Stimulated activated CD4-positive, alpha-beta T cell treated with anti-CD3 and anti-CD28 coated beads, Interleukin-15, amount 100 ng/mL, for 1 hour (primary cell): Measurements from ENCODE around the gene C14orf93.
A peak's percentile ranks its signal among the peaks of the same experiment; 100 is the strongest.

Source experiments
- DNase-seq, 2 donors: peaks; one replicate each; pipeline ENCODE4 v3.0.0-alpha.2; 2020; ENCODE audit warnings: low read depth in 1 of 2, low spot score in 1 of 2

Gene C14orf93

GRCh38 chr14:23045419-23046357 is 35.7 kb upstream of the C14orf93 start:
- no peak for DNase-seq

GRCh38 chr14:23044840-23045239 is 34.9 kb upstream of the C14orf93 start:
- DNase-seq: no peak

GRCh38 chr14:23043754-23044153 is 33.8 kb upstream of the C14orf93 start:
- no peak for DNase-seq

- DNase-seq: no peak
Observed at GRCh38 chr14:23043145-23043544, 33.2 kb upstream of the C14orf93 start.

DNA sequence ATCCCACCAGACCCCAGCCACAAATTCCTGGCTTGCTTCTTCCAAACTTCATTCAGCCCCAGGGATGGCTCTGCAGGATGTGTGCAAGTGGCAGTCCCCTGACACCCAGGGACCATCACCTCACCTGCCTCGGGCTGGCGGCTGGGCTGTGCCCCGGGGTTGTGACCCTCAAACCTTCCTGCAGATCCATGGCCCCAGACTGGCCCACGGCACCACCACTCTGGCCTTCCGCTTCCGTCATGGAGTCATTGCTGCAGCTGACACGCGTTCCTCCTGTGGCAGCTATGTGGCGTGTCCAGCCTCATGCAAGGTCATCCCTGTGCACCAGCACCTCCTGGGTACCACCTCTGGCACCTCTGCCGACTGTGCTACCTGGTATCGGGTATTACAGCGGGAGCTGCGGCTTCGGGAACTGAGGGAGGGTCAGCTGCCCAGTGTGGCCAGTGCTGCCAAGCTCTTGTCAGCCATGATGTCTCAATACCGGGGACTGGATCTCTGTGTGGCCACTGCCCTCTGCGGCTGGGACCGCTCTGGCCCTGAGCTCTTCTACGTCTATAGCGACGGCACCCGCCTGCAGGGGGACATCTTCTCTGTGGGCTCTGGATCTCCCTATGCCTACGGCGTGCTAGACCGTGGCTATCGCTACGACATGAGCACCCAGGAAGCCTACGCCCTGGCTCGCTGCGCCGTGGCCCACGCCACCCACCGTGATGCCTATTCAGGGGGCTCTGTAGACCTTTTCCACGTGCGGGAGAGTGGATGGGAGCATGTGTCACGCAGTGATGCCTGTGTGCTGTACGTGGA is 32.4 kb upstream of the C14orf93 start, which contains the start of gene PSMB11:
PSMB11 (plus strand) TSS at position 51 of the 804 bp plus-strand sequence; CDS start at position 65, 14 bp downstream.
- no peak for DNase-seq

- no peak for DNase-seq
Observed at GRCh38 chr14:23041729-23042128, 31.8 kb upstream of the C14orf93 start.

- no peak for DNase-seq
Observed at GRCh38 chr14:23040100-23040499, 30.2 kb upstream of the C14orf93 start.

DNA sequence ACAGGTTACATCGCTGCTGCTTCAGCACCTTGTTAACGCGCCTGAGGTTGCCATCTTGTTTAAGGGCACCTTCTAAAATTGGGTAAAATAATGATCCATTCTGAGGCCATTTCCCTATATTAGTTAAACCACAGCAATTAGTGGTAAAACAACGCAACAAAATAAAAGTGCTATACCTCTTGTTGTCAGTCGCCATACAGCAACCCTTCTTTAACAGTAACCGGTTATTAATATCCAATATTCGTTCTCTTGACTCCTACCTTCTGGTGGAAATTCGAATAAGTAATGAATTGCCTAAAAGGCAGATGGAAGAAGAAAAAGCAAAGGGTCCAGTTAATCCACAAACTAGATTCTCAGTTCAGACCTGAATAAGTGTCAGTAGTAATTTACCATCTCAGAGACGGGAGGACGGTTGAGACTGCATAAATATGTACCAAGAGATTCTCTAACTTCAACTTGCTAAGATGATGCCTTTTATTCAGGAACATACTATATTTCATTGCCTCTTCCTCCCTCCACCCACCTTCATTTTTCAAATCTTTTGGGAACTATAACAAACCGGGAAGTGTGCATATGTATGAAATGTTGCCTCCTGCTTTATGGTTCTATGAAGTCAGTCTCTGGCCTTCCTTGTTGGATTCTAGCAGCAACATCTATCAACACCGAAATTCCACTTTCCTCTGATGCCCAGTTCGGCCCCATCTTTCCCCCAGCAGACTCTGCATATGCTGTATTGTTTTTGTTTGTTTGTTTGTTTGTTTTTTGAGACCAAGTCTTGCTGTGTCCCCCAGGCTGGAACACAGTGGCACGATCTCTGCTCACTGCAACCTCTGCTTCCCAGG is 25.6 kb upstream of the C14orf93 start:
- no peak for DNase-seq

DNA sequence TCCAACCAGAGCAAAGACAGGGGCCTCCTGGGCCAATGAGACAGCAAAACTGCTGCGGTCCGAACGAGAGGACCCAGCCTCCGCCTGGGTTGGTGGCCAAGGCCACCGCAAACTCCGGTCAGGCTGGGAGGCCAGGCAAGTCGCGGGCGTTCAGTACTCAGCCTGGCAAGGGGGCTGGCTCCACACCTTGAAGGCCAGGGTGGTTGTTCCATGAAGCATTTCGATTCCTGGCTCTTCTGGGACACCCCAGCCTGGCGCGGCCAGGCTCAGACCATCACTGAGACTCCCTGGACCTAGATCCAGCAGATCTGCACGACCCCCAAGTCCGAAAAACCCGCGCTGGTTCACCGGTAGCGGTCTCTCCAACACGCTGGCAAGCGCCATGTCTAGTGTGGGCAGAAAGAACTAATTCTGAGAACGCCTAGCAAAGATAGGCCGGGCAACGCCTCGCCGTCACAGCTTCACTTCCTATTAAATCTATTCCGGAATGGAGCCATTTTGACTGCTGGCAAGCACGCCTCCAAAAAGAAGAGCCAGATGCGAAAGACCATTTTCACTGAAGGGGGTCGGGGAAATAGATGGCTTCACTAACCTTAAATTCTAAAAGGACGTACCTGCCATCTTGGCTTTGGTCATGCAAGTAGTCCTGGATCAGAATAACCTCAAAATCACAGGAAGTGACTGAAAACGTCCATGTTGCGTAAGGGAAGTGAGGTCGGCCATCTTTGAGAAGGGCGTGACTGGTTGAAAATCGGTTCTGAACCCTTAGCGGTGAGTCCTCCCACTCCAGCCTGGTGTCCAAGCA is 24.8 kb upstream of the C14orf93 start, which contains the start of gene PSMB5:
PSMB5 (minus strand) TSS at position 403 of the 805 bp plus-strand sequence; CDS start at position 384, 19 bp downstream.
- peak; percentile 67 to 69 for DNase-seq

- no peak for DNase-seq
Observed at GRCh38 chr14:23033801-23034497, 24.0 kb upstream of the C14orf93 start.

DNA sequence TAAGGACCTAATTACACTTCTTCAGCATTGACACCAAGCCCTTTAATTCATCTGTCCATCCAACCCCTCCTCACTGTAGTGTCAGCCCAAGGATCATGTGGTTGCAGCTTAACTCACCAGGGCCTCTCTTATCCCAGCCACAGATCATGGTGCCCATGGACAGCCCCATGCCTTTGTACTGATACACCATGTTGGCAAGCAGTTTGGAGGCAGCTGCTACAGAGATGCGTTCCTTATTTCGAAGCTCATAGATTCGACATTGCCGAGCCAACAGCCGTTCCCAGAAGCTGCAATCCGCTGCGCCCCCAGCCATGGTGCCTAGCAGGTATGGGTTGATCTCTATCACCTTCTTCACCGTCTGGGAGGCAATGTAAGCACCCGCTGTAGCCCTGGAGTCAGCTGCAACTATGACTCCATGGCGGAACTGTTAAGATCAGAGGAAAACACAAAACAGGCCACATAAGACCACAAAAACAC is 23.3 kb upstream of the C14orf93 start:
- no peak for DNase-seq

GRCh38 chr14:23030936-23031335 is 21.0 kb upstream of the C14orf93 start:
- no peak for DNase-seq

- DNase-seq: no peak
Observed at GRCh38 chr14:23028799-23029198, 18.9 kb upstream of the C14orf93 start.

GRCh38 chr14:23025151-23025814 is 15.3 kb upstream of the C14orf93 start:
- no peak for DNase-seq

DNA sequence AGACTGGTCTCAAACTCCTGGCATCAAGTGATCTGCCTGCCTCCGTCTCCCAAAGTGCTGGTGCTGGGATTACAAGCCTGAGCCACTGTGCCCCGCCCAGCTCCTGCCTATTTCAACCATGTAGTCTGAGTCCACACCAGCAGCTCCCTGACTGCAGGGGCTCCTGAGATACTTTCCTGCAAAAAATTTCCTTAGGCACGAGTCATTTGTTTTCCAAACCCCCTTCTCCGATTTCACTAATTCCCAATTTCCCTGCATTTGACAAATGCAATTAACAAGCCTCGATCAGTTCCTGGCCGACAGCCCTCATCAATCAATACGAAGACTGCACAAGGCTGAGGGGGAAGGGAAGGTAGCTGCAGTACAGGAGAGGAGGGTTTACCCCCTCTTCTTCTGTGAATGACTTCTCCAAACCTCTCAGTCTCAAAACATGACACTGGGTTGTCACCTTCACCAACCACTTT is 14.7 kb upstream of the C14orf93 start:
- no peak for DNase-seq

GRCh38 chr14:23023795-23024152 is 13.8 kb upstream of the C14orf93 start:
- DNase-seq: no peak

DNA sequence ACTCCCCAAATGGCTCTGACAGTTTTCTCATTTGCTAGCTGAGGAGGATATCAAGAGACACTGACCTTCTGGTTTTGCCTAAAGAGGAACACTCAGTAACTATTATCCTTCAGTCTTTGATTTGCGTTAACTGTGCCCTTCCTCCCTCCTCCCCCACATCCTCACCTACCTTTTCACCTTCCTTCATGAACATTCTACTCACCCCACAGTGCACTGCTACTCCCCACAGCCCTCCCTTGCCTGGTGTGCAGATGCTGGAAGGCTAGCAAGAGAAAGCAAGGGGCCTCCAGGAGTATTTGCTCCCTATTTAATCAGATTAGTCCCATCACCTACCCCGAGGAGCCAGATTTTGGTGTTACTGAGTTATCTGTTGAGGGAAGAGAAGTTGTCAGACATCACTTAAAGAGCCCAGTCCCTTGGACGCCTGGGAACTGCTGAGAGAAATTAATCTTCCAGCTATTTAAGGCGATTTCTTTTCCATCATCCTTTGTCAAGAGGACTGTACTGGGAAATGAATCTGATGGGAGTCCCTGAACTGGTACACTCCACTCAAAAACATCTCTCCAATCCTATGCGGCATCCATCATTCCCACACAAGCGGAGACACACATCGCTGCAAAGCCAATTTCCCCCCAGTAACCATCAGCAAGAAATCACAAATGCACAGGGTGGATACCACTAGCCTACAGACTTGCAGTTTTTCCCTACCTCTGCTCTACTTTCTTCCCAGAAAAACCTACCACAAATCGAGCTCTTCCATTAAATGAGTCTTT is 13.3 kb upstream of the C14orf93 start:
- DNase-seq: no peak

DNA sequence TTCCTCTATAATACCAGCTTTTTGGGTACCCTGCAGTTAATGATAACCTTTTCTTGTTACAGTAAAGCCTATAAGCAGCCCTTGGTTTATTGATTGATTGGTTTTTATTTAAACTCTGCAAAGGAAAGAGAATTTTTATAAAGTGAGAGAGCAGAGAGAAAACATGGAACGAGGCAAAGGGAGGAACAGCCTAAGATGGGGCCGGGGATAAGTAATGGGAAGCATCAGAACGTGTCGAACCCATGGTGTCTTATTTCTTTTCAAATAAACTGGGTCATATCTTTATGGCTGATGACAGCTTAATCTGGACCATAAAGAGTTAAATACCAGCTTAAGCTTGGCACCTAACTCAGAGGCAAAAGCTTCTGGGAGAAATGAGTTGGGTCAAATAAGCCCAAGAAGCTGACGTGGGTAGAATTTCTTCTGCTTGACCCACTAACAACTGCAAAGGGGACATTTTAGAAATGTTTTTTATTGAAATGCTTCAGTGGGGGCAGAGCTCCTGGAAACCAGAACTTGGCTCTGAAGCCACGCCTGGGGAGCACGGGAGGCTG is 12.0 kb upstream of the C14orf93 start:
- DNase-seq: no peak
